CD14-positive monocyte (primary cell): ENCODE results near the gene RRP9. TPM values are rescaled to one million over a fixed set of nuclear protein-coding genes. Genes with fewer than 3 reads are reported as not detected.

Experiments used
- DNase-seq, 3 donors: peaks; one replicate each; pipeline ENCODE4 v3.0.0-alpha.2; 2011 to 2022
- H2AFZ ChIP-seq: 2 replicates; pipeline ENCODE4 v1.6.0; 2012; ENCODE audit warnings: mild to moderate bottlenecking, low read depth, low read length, inconsistent platforms; ENCODE audit not compliant: insufficient read depth, poor library complexity, severe bottlenecking
- H3K27ac ChIP-seq, 2 donors: 1 replicate in 1 of 2; 2 replicates in 1 of 2; pipeline ENCODE4 v1.5.1; 2012 to 2013; ENCODE audit warnings: low read length in 2 of 2, control low read depth in 1 of 2, inconsistent platforms in 1 of 2, low read depth in 1 of 2, mild to moderate bottlenecking in 1 of 2
- H3K27me3 ChIP-seq, 2 donors: one replicate each; pipeline versions ENCODE4 v1.6.0 to v1.6.1; 2011 to 2013; ENCODE audit warnings: low read length in 2 of 2; ENCODE audit not compliant: control insufficient read depth in 2 of 2, insufficient read depth in 2 of 2
- H3K36me3 ChIP-seq, 2 donors: replicated peaks in 1 of 2; 1 replicate in 1 of 2; 2 replicates in 1 of 2; pipeline versions ENCODE4 v1.5.1 to v1.6.1; 2012 to 2013; ENCODE audit warnings: low read length in 2 of 2, control low read depth in 1 of 2, inconsistent platforms in 1 of 2, mild to moderate bottlenecking in 1 of 2; ENCODE audit not compliant: insufficient read depth in 2 of 2, control insufficient read depth in 1 of 2
- H3K4me1 ChIP-seq, 2 donors: 1 replicate in 1 of 2; 2 replicates in 1 of 2; pipeline versions ENCODE4 v1.5.1 to v1.6.1; 2012 to 2013; ENCODE audit warnings: low read length in 2 of 2, control low read depth in 1 of 2, inconsistent platforms in 1 of 2, mild to moderate bottlenecking in 1 of 2, moderate library complexity in 1 of 2; ENCODE audit not compliant: insufficient read depth in 2 of 2, control insufficient read depth in 1 of 2
- H3K4me2 ChIP-seq: replicated peaks from 2 replicates; pipeline ENCODE3; 2012; ENCODE audit warnings: low read length, moderate library complexity, mild to moderate bottlenecking; ENCODE audit not compliant: poor library complexity, severe bottlenecking; ENCODE audit errors: extremely low read depth
- H3K4me3 ChIP-seq, 3 experiments: fragments of 200-600 bp in 1 of 3; sonication (generic) in 1 of 3; replicated peaks in 1 of 3; 1 replicate in 2 of 3; 2 replicates in 1 of 3; pipeline ENCODE4 v1.5.1; 2011 to 2013; ENCODE audit warnings: low read length in 3 of 3, mild to moderate bottlenecking in 3 of 3, control low read depth in 2 of 3, low read depth in 2 of 3, inconsistent platforms in 1 of 3, moderate library complexity in 1 of 3
- H3K79me2 ChIP-seq: 2 replicates; pipeline ENCODE4 v1.6.0; 2012; ENCODE audit warnings: mild to moderate bottlenecking, control low read depth, inconsistent platforms, low read length, moderate library complexity; ENCODE audit not compliant: insufficient read depth
- H3K9ac ChIP-seq: 2 replicates; pipeline ENCODE4 v1.6.0; 2017; ENCODE audit warnings: low read length, mild to moderate bottlenecking; ENCODE audit not compliant: insufficient read depth, poor library complexity, severe bottlenecking
- H3K9me3 ChIP-seq, 2 donors: replicated peaks in 1 of 2; 1 replicate in 1 of 2; 2 replicates in 1 of 2; pipeline versions ENCODE4 v1.5.1 to v1.6.1; 2012 to 2013; ENCODE audit warnings: low read length in 2 of 2, control low read depth in 1 of 2; ENCODE audit not compliant: control insufficient read depth in 1 of 2, insufficient read depth in 1 of 2
- H4K20me1 ChIP-seq: 2 replicates; pipeline ENCODE4 v1.6.0; 2012; ENCODE audit warnings: mild to moderate bottlenecking, low read length, control low read depth, moderate library complexity; ENCODE audit not compliant: insufficient read depth
- H3K27ac Mint-ChIP-seq, 7 donors: one replicate each; pipeline ENCODE4 v1.8.0; 2020; ENCODE audit warnings: mild to moderate bottlenecking in 7 of 7, mixed read lengths in 7 of 7, moderate library complexity in 6 of 7, inconsistent platforms in 2 of 7
- H3K27me3 Mint-ChIP-seq, 3 donors: one replicate each; pipeline ENCODE4 v1.8.0; 2021 to 2022; ENCODE audit warnings: low read depth in 3 of 3, mild to moderate bottlenecking in 3 of 3, mixed read lengths in 3 of 3, moderate library complexity in 3 of 3, inconsistent platforms in 1 of 3
- H3K36me3 Mint-ChIP-seq, 2 donors: one replicate each; pipeline ENCODE4 v1.8.0; 2020; ENCODE audit warnings: mixed read lengths in 2 of 2, inconsistent platforms in 1 of 2, mild to moderate bottlenecking in 1 of 2
- H3K4me1 Mint-ChIP-seq: one replicate; pipeline ENCODE4 v1.8.0; 2020; ENCODE audit warnings: mild to moderate bottlenecking, mixed read lengths
- H3K4me3 Mint-ChIP-seq, 2 donors: one replicate each; pipeline ENCODE4 v1.8.0; 2020; ENCODE audit warnings: mild to moderate bottlenecking in 2 of 2, mixed read lengths in 2 of 2, moderate library complexity in 1 of 2
- H3K9me3 Mint-ChIP-seq, 7 donors: one replicate each; pipeline ENCODE4 v1.8.0; 2020 to 2022; ENCODE audit warnings: mixed read lengths in 7 of 7, mild to moderate bottlenecking in 6 of 7, moderate library complexity in 6 of 7, inconsistent platforms in 2 of 7
- CTCF ChIP-seq: fragments of 200-600 bp; IDR thresholded peaks from one replicate; pipeline ENCODE4 v1.8.0; 2022; ENCODE audit warnings: antibody characterized with exemption, mild to moderate bottlenecking
- WGBS: methylation state at CpG from one replicate; pipeline ENCODE4 v1.1.5; 2013; ENCODE audit warnings: missing lambda C conversion rate; ENCODE audit not compliant: insufficient coverage; 5-methylcytosine and 5-hydroxymethylcytosine counted together
- intact Hi-C, 2 donors: fragments of 100-400 bp; cut with micrococcal nuclease; formaldehyde crosslinking; loops; one replicate each; pipeline versions ENCODE4 v1.15.0 to v1.15.1; 2023
- polyA plus RNA-seq, 3 donors: library from polyadenylated mRNA; depleted of rRNA in 1 of 3; unstranded in 2 of 3; stranded (reverse) in 1 of 3; fragments of 300-500 nt in 2 of 3; fragments of >200 nt in 1 of 3; fragmentation: Illumina TruSeq in 2 of 3; gene quantifications; 1 replicate in 2 of 3; 2 replicates in 1 of 3; pipeline ENCODE4 v1.2.3, GENCODE V29; 2012 to 2021

Gene RRP9
- polyA plus RNA-seq, 3 donors, result 6.7 to 10.4 (median 9.9) TPM

GRCh38 chr3:51961602-51962569 lies 20.2 kb upstream of the RRP9 start:
- H3K27ac Mint-ChIP-seq, result no peak overlapping the region
- DNase-seq, result no peak
- H3K4me1 Mint-ChIP-seq, result peaks cover 11% of the 10 kb centered on the region

GRCh38 chr3:51961011-51961410 lies 19.3 kb upstream of the RRP9 start:
- Histone ChIP-seq H3K36me3 (no peaks in the 10 kb centered on the region), H3K9me3 (no peaks in the 10 kb centered on the region), H3K4me2 (no peak overlapping the region), H3K79me2 (no peaks in the 10 kb centered on the region), H3K4me3 (no peak overlapping the region), H3K9ac (no peak overlapping the region), H3K27me3 (peaks cover 2 to 41% of the 10 kb centered on the region in 2 donors), H2AFZ (no peak overlapping the region), H4K20me1 (no peaks in the 10 kb centered on the region), H3K4me1 (peaks cover 16 to 19% of the 10 kb centered on the region in 2 donors), H3K27ac (no peak overlapping the region)
- Mint-ChIP-seq H3K4me3 (no peak overlapping the region), H3K9me3 (peaks cover 0 to 5% (median 0%) of the 10 kb centered on the region in 7 donors), H3K27ac (no peak overlapping the region), H3K36me3 (peaks cover 0 to 6% of the 10 kb centered on the region in 2 donors), H3K27me3 (peaks cover 28 to 60% (median 31%) of the 10 kb centered on the region in 3 donors), H3K4me1 (peaks cover 14% of the 10 kb centered on the region)
- no peak for DNase-seq
- intact Hi-C loops, result no loop called here
- WGBS, result 94% methylated on average over 18 of the region's 18 CpGs
- TF ChIP-seq CTCF, result no peak

More at GRCh38 chr3:51961602-51962569, 20.2 kb upstream of the RRP9 start:
- no peaks in the 10 kb centered on the region for H4K20me1 ChIP-seq
- Mint-ChIP-seq H3K36me3 (peaks cover 0 to 6% of the 10 kb centered on the region in 2 donors), H3K9me3 (peaks cover 0 to 10% (median 0%) of the 10 kb centered on the region in 7 donors), H3K4me3 (no peak overlapping the region), H3K27me3 (peaks cover 32 to 61% (median 34%) of the 10 kb centered on the region in 3 donors)
- TF ChIP-seq CTCF, result no peak
- intact Hi-C loops, result no loop called here
- H3K9ac ChIP-seq, result no peak overlapping the region
- H3K4me2 ChIP-seq, result no peak overlapping the region
- no peak overlapping the region for H3K27ac ChIP-seq
- no peak overlapping the region for H2AFZ ChIP-seq
- no peak overlapping the region for H3K4me3 ChIP-seq
- H3K9me3 ChIP-seq, result no peaks in the 10 kb centered on the region
- H3K27me3 ChIP-seq, result peaks cover 6 to 44% of the 10 kb centered on the region in 2 donors
- peaks cover 12% of the 10 kb centered on the region in 2 donors for H3K4me1 ChIP-seq
- WGBS, result 74% methylated on average over 3 of the region's 9 CpGs
- no peaks in the 10 kb centered on the region for H3K79me2 ChIP-seq
- no peaks in the 10 kb centered on the region for H3K36me3 ChIP-seq
